ENCODE results near the gene CCDC102A.

Gene CCDC102A

GRCh38 chr16:57537581-57538234 lies 1.3 kb upstream of the CCDC102A start:
- DNase-seq (ENCODE audit: low read depth, low spot score): no peak

- DNase-seq (ENCODE audit: low read depth, low spot score): no peak
Measured at GRCh38 chr16:57537194-57537505, 779 bp upstream of the CCDC102A start.

- peak; percentile 92 for DNase-seq (ENCODE audit: low read depth, low spot score)
Measured at GRCh38 chr16:57535680-57536305, 578 bp downstream of the CCDC102A start.

GRCh38 chr16:57534881-57535658 lies 1.3 kb downstream of the CCDC102A start:
- DNase-seq (ENCODE audit: low read depth, low spot score): no peak

- no peak for DNase-seq (ENCODE audit: low read depth, low spot score)
Measured at GRCh38 chr16:57534337-57534880, 2.0 kb downstream of the CCDC102A start.

- no peak for DNase-seq (ENCODE audit: low read depth, low spot score)
Measured at GRCh38 chr16:57533431-57534336, 2.7 kb downstream of the CCDC102A start.

GRCh38 chr16:57532266-57532625 lies 4.1 kb downstream of the CCDC102A start:
- no peak for DNase-seq (ENCODE audit: low read depth, low spot score)

- no peak for DNase-seq (ENCODE audit: low read depth, low spot score)
Measured at GRCh38 chr16:57531635-57532265, 4.6 kb downstream of the CCDC102A start.

- DNase-seq (ENCODE audit: low read depth, low spot score): no peak
Measured at GRCh38 chr16:57531253-57531575, 5.2 kb downstream of the CCDC102A start.

GRCh38 chr16:57530522-57531252 lies 5.7 kb downstream of the CCDC102A start:
- DNase-seq (ENCODE audit: low read depth, low spot score): no peak

- no peak for DNase-seq (ENCODE audit: low read depth, low spot score)
Measured at GRCh38 chr16:57530104-57530521, 6.3 kb downstream of the CCDC102A start.

GRCh38 chr16:57529391-57530103 lies 6.8 kb downstream of the CCDC102A start:
- no peak for DNase-seq (ENCODE audit: low read depth, low spot score)

GRCh38 chr16:57528499-57529390 lies 7.6 kb downstream of the CCDC102A start:
- DNase-seq (ENCODE audit: low read depth, low spot score): peak; percentile 85

- no peak for DNase-seq (ENCODE audit: low read depth, low spot score)
Measured at GRCh38 chr16:57527610-57528360, 8.6 kb downstream of the CCDC102A start.

- DNase-seq (ENCODE audit: low read depth, low spot score): no peak
Measured at GRCh38 chr16:57527027-57527426, 9.3 kb downstream of the CCDC102A start.

- no peak for DNase-seq (ENCODE audit: low read depth, low spot score)
Measured at GRCh38 chr16:57526498-57526897, 9.9 kb downstream of the CCDC102A start.

GRCh38 chr16:57525761-57526160 lies 10.6 kb downstream of the CCDC102A start:
- peak; percentile 45 for DNase-seq (ENCODE audit: low read depth, low spot score)

GRCh38 chr16:57522960-57523359 lies 13.4 kb downstream of the CCDC102A start:
- no peak for DNase-seq (ENCODE audit: low read depth, low spot score)

Measured in ELF-1 (cell line).